GM23338 (cell line): Measurements from ENCODE around the gene FHIT. TPM values are rescaled to one million over a fixed set of nuclear protein-coding genes. Genes with fewer than 3 reads are reported as not detected.

Source experiments
- ATAC-seq: fragments of 200-7000 bp; cut with Tn5 transposase; 3 replicates; pipeline ENCODE4 v1.9.1; 2020
- DNase-seq: peaks from one replicate; pipeline ENCODE4 v3.0.0-alpha.2; 2015; ENCODE audit warnings: low spot score
- H2AFZ ChIP-seq: fragments of 200-600 bp; sonication (generic); 2 replicates; pipeline ENCODE4 v1.8.0; 2016; ENCODE audit warnings: antibody characterized with exemption, mild to moderate bottlenecking, moderate library complexity
- H3F3A ChIP-seq: fragments of 200-600 bp; sonication (generic); replicated peaks from 2 replicates; pipeline ENCODE4 v1.8.0; 2017; ENCODE audit warnings: antibody characterized with exemption, mixed run types, low read depth
- H3K27ac ChIP-seq: fragments of 200-600 bp; sonication (generic); 2 replicates; pipeline ENCODE4 v1.6.1; 2016; ENCODE audit warnings: low read depth
- H3K27me3 ChIP-seq: fragments of 200-600 bp; sonication (generic); 2 replicates; pipeline ENCODE4 v1.8.0; 2016; ENCODE audit warnings: mild to moderate bottlenecking, mixed run types, moderate library complexity; ENCODE audit not compliant: insufficient read depth
- H3K36me3 ChIP-seq: fragments of 200-600 bp; sonication (generic); 2 replicates; pipeline ENCODE4 v1.8.0; 2016; ENCODE audit warnings: mild to moderate bottlenecking; ENCODE audit not compliant: insufficient read depth
- H3K4me1 ChIP-seq: fragments of 200-600 bp; sonication (generic); 2 replicates; pipeline ENCODE4 v1.8.0; 2016; ENCODE audit warnings: mild to moderate bottlenecking, moderate library complexity; ENCODE audit not compliant: insufficient read depth
- H3K4me2 ChIP-seq: fragments of 200-600 bp; sonication (generic); 2 replicates; pipeline ENCODE4 v1.7.1; 2017; ENCODE audit warnings: mixed run types
- H3K4me3 ChIP-seq: fragments of 200-600 bp; sonication (generic); 2 replicates; pipeline ENCODE4 v1.6.1; 2016; ENCODE audit warnings: mixed run types
- H3K79me2 ChIP-seq: fragments of 200-600 bp; sonication (generic); replicated peaks from 2 replicates; pipeline ENCODE4 v1.8.0; 2017; ENCODE audit warnings: mild to moderate bottlenecking; ENCODE audit not compliant: insufficient read depth
- H3K9me2 ChIP-seq: fragments of 200-600 bp; sonication (generic); 2 replicates; pipeline ENCODE4 v1.8.0; 2017; ENCODE audit not compliant: insufficient read depth
- H4K20me1 ChIP-seq: fragments of 200-600 bp; sonication (generic); replicated peaks from 2 replicates; pipeline ENCODE4 v1.8.0; 2017; ENCODE audit warnings: mild to moderate bottlenecking; ENCODE audit not compliant: insufficient read depth
- H3K27ac Mint-ChIP-seq: 2 replicates; pipeline ENCODE4 v1.8.0; 2020; ENCODE audit warnings: inconsistent platforms, mild to moderate bottlenecking, moderate library complexity, mixed read lengths
- H3K27me3 Mint-ChIP-seq: 3 replicates; pipeline ENCODE4 v1.8.0; 2022; ENCODE audit warnings: low read depth, mild to moderate bottlenecking, moderate library complexity, mixed read lengths, inconsistent platforms; ENCODE audit not compliant: insufficient read depth, poor library complexity
- H3K36me3 Mint-ChIP-seq: 3 replicates; pipeline ENCODE4 v1.8.0; 2021; ENCODE audit warnings: low read depth, mild to moderate bottlenecking, inconsistent platforms, moderate library complexity, mixed read lengths
- H3K4me1 Mint-ChIP-seq: 3 replicates; pipeline ENCODE4 v1.8.0; 2020; ENCODE audit warnings: mild to moderate bottlenecking, inconsistent platforms, mixed read lengths
- H3K4me3 Mint-ChIP-seq: 3 replicates; pipeline ENCODE4 v1.8.0; 2021; ENCODE audit warnings: moderate library complexity, mild to moderate bottlenecking, inconsistent platforms, mixed read lengths
- H3K9me3 Mint-ChIP-seq: 3 replicates; pipeline ENCODE4 v1.8.0; 2020; ENCODE audit warnings: moderate library complexity, mild to moderate bottlenecking, inconsistent platforms, mixed read lengths
- CREB1 ChIP-seq: fragments of 250-450 bp; sonication (Bioruptor Pico); IDR thresholded peaks from 2 replicates; pipeline ENCODE4 v1.5.0; 2020; ENCODE audit warnings: low read depth, mild to moderate bottlenecking, moderate library complexity
- CTCF ChIP-seq, 2 experiments: fragments of 200-600 bp in 1 of 2; sonication (generic) in 1 of 2; conservative IDR thresholded peaks; 2 replicates each; pipeline versions ENCODE4 v1.5.1 to v1.6.1; 2016 to 2017; ENCODE audit warnings: antibody characterized with exemption in 2 of 2, low read depth in 2 of 2, mild to moderate bottlenecking in 2 of 2, moderate library complexity in 1 of 2
- EZH2 ChIP-seq: fragments of 200-600 bp; sonication (generic); IDR thresholded peaks from one replicate; pipeline ENCODE4 v1.8.0; 2017; ENCODE audit warnings: antibody characterized with exemption, mild to moderate bottlenecking, low read depth; ENCODE audit not compliant: unreplicated experiment
- EZH2phosphoT487 ChIP-seq: fragments of 200-600 bp; sonication (generic); IDR thresholded peaks from one replicate; pipeline ENCODE4 v1.8.1; 2018; ENCODE audit warnings: antibody characterized with exemption; ENCODE audit not compliant: unreplicated experiment
- JUNB ChIP-seq: IDR thresholded peaks from one replicate; pipeline ENCODE4 v1.6.1; 2016; ENCODE audit warnings: antibody characterized with exemption; ENCODE audit not compliant: unreplicated experiment
- NANOG ChIP-seq: IDR thresholded peaks from 2 replicates; pipeline ENCODE4 v1.6.1; 2016; ENCODE audit warnings: antibody characterized with exemption, borderline replicate concordance
- POLR2AphosphoS5 ChIP-seq: IDR thresholded peaks from 2 replicates; pipeline ENCODE4 v1.6.1; 2016; ENCODE audit warnings: antibody characterized with exemption, low read depth
- REST ChIP-seq: IDR thresholded peaks from one replicate; pipeline ENCODE4 v1.6.1; 2018; ENCODE audit warnings: antibody characterized with exemption; ENCODE audit not compliant: unreplicated experiment
- STAT1 ChIP-seq: IDR thresholded peaks from one replicate; pipeline ENCODE4 v1.6.1; 2016; ENCODE audit warnings: antibody characterized with exemption; ENCODE audit not compliant: unreplicated experiment
- ZNF114 ChIP-seq: fragments of 250-450 bp; sonication (Bioruptor Pico); IDR thresholded peaks from 2 replicates; pipeline ENCODE4 v1.5.0; 2020; ENCODE audit warnings: mild to moderate bottlenecking, moderate library complexity
- ZNF331 ChIP-seq: fragments of 250-450 bp; sonication (Bioruptor Pico); IDR thresholded peaks from 2 replicates; pipeline ENCODE4 v1.5.0; 2020; ENCODE audit warnings: low read depth, mild to moderate bottlenecking, moderate library complexity
- polyA plus RNA-seq: library from polyadenylated mRNA; unstranded; fragments of >200 nt; fragmentation: Nextera tagmentation; extraction: Ambion mirVana; gene quantifications from 2 replicates; pipeline ENCODE4 v1.2.1, GENCODE V29; 2016
- total RNA-seq: library from RNA; depleted of rRNA; stranded (reverse); fragments of >200 nt; shearing (Covaris generic); gene quantifications from 2 replicates; pipeline ENCODE4 v1.2.3, GENCODE V29; 2014
- TF ChIP-seq, protein P1 (sequence below): fragments of 250-450 bp; sonication (Bioruptor Pico); IDR thresholded peaks from 2 replicates; pipeline ENCODE4 v1.5.0; 2020; ENCODE audit warnings: mild to moderate bottlenecking, moderate library complexity
- TF ChIP-seq, protein P2 (sequence below): IDR thresholded peaks from 2 replicates; pipeline ENCODE4 v1.6.1; 2016; ENCODE audit warnings: antibody characterized with exemption

FHIT gene
- total and polyA plus RNA-seq, 2 experiments from 2014 or later, result 3.0 to 8.3 TPM

DNA sequence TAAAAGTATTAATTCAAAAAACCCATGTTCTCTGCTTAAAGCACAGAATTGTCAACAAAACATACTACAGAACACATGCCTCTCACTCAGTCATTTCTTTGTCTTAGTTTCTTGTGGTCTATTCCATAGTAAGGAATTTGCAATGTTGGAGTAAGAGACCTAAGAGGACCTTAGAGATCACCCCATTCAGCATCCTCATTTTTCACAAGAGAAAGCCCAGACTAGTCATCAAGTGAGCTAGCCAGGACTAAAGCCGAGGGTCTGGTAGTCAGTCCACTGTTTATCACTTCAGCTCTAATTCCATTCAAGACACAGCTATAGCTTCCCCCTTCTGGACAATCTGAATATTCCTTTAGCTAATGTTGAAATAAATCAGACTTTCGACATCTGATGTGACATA is 601.1 kb downstream of the FHIT start:
- no peaks in the 10 kb centered on the region for H3K36me3 ChIP-seq
- no peaks in the 10 kb centered on the region for H3K79me2 ChIP-seq
- Mint-ChIP-seq H3K27ac (no peak overlapping the region), H3K4me3 (no peak overlapping the region), H3K27me3 (peaks cover 3% of the 10 kb centered on the region), H3K36me3 (no peaks in the 10 kb centered on the region), H3K9me3 (no peaks in the 10 kb centered on the region), H3K4me1 (peaks cover 18% of the 10 kb centered on the region; the same call in 2 of the 3 replicates)
- no peak overlapping the region for H3K4me3 ChIP-seq
- peaks cover 3% of the 10 kb centered on the region; the same call in 1 of the 2 replicates for H3K9me2 ChIP-seq
- H3K4me1 ChIP-seq, result peaks cover 14% of the 10 kb centered on the region
- no peaks in the 10 kb centered on the region for H4K20me1 ChIP-seq
- H3K4me2 ChIP-seq, result no peak overlapping the region
- H2AFZ ChIP-seq, result no peak overlapping the region
- no peaks in the 10 kb centered on the region for H3K27me3 ChIP-seq
- DNase-seq (no peak), ATAC-seq (no peak)
- no peak overlapping the region for H3K27ac ChIP-seq
- no peaks in the 10 kb centered on the region for H3F3A ChIP-seq
- no peak for TF ChIP-seq JUNB
- TF ChIP-seq ZNF114, result no peak
- TF ChIP-seq NANOG, result no peak
- no peak for TF ChIP-seq CTCF (conservative IDR thresholded peaks at IDR 0.05; ENCODE audit: low read depth in 2 of 2)
- TF ChIP-seq STAT1, result no peak
- TF ChIP-seq REST, result no peak
- no peak for TF ChIP-seq ZNF331 (CRISPR knock-in tag)
- TF ChIP-seq, protein P1, sequence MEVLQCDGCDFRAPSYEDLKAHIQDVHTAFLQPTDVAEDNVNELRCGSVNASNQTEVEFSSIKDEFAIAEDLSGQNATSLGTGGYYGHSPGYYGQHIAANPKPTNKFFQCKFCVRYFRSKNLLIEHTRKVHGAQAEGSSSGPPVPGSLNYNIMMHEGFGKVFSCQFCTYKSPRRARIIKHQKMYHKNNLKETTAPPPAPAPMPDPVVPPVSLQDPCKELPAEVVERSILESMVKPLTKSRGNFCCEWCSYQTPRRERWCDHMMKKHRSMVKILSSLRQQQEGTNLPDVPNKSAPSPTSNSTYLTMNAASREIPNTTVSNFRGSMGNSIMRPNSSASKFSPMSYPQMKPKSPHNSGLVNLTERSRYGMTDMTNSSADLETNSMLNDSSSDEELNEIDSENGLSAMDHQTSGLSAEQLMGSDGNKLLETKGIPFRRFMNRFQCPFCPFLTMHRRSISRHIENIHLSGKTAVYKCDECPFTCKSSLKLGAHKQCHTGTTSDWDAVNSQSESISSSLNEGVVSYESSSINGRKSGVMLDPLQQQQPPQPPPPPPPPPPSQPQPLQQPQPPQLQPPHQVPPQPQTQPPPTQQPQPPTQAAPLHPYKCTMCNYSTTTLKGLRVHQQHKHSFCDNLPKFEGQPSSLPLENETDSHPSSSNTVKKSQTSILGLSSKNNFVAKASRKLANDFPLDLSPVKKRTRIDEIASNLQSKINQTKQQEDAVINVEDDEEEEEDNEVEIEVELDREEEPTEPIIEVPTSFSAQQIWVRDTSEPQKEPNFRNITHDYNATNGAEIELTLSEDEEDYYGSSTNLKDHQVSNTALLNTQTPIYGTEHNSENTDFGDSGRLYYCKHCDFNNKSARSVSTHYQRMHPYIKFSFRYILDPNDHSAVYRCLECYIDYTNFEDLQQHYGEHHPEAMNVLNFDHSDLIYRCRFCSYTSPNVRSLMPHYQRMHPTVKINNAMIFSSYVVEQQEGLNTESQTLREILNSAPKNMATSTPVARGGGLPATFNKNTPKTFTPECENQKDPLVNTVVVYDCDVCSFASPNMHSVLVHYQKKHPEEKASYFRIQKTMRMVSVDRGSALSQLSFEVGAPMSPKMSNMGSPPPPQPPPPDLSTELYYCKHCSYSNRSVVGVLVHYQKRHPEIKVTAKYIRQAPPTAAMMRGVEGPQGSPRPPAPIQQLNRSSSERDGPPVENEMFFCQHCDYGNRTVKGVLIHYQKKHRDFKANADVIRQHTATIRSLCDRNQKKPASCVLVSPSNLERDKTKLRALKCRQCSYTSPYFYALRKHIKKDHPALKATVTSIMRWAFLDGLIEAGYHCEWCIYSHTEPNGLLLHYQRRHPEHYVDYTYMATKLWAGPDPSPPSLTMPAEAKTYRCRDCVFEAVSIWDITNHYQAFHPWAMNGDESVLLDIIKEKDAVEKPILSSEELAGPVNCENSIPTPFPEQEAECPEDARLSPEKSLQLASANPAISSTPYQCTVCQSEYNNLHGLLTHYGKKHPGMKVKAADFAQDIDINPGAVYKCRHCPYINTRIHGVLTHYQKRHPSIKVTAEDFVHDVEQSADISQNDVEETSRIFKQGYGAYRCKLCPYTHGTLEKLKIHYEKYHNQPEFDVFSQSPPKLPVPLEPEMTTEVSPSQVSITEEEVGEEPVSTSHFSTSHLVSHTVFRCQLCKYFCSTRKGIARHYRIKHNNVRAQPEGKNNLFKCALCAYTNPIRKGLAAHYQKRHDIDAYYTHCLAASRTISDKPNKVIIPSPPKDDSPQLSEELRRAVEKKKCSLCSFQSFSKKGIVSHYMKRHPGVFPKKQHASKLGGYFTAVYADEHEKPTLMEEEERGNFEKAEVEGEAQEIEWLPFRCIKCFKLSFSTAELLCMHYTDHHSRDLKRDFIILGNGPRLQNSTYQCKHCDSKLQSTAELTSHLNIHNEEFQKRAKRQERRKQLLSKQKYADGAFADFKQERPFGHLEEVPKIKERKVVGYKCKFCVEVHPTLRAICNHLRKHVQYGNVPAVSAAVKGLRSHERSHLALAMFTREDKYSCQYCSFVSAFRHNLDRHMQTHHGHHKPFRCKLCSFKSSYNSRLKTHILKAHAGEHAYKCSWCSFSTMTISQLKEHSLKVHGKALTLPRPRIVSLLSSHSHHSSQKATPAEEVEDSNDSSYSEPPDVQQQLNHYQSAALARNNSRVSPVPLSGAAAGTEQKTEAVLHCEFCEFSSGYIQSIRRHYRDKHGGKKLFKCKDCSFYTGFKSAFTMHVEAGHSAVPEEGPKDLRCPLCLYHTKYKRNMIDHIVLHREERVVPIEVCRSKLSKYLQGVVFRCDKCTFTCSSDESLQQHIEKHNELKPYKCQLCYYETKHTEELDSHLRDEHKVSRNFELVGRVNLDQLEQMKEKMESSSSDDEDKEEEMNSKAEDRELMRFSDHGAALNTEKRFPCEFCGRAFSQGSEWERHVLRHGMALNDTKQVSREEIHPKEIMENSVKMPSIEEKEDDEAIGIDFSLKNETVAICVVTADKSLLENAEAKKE (CRISPR knock-in tag), result no peak
- no peak for TF ChIP-seq CREB1 (CRISPR knock-in tag)
- TF ChIP-seq EZH2phosphoT487, result no peak
- no peak for TF ChIP-seq POLR2AphosphoS5
- TF ChIP-seq, protein P2, sequence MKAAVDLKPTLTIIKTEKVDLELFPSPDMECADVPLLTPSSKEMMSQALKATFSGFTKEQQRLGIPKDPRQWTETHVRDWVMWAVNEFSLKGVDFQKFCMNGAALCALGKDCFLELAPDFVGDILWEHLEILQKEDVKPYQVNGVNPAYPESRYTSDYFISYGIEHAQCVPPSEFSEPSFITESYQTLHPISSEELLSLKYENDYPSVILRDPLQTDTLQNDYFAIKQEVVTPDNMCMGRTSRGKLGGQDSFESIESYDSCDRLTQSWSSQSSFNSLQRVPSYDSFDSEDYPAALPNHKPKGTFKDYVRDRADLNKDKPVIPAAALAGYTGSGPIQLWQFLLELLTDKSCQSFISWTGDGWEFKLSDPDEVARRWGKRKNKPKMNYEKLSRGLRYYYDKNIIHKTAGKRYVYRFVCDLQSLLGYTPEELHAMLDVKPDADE, result no peak
- no peak for TF ChIP-seq EZH2
